ENCODE results near the gene VHLL. TPM values are rescaled to one million over a fixed set of nuclear protein-coding genes. Genes with fewer than 3 reads are reported as not detected.
A peak's percentile ranks its signal among the peaks of the same experiment; 100 is the strongest.

VHLL gene
- total and polyA plus RNA-seq, 10 of the 15 experiments (the other 5 are each of a cell fraction or from before 2014, with no cell fraction given): 0.23 TPM; not detected in 9

GRCh38 chr1:156295391-156295947 lies 3.6 kb downstream of the VHLL start, which contains the start of gene GLMP (continued):
- no peak for TF ChIP-seq ZBTB4 (CRISPR knock-in tag; IDR thresholded peaks at IDR 0.05)
- TF ChIP-seq BHLHE40 (IDR thresholded peaks at IDR 0.05; ENCODE audit: borderline replicate concordance in 1 of 2, low read depth in 2 of 2, low read length in 1 of 2): peak; percentile 19 to 49; a peak in 2 of 4 replicates
- no peak for TF ChIP-seq SUPT20H (IDR thresholded peaks at IDR 0.05; ENCODE audit: borderline replicate concordance, control insufficient read depth, low read depth, low read length)
- no peak for TF ChIP-seq SREBF2 (IDR thresholded peaks at IDR 0.05; ENCODE audit: low read length)
- TF ChIP-seq NBN (IDR thresholded peaks at IDR 0.05): no peak
- 0 out of 2 replicates have a peak, but pooled peaks have one; percentile 36 for TF ChIP-seq NR2F1 (conservative IDR thresholded peaks at IDR 0.05)
- TF ChIP-seq ESRRA (IDR thresholded peaks at IDR 0.05; ENCODE audit: low read length): no peak
- no peak for TF ChIP-seq HDAC6 (IDR thresholded peaks at IDR 0.05; ENCODE audit: unreplicated experiment)
- TF ChIP-seq EGR1 (IDR thresholded peaks at IDR 0.05; ENCODE audit: borderline replicate concordance in 1 of 2, low read depth in 2 of 2, low read length in 2 of 2): no peak
- TF ChIP-seq ZSCAN29 (IDR thresholded peaks at IDR 0.05): no peak
- no peak for TF ChIP-seq CHD1 (IDR thresholded peaks at IDR 0.05; ENCODE audit: low read depth, low read length)
- no peak for TF ChIP-seq RELA (IDR thresholded peaks at IDR 0.05; ENCODE audit: borderline replicate concordance, partially characterized antibody)
- TF ChIP-seq ASH2L (IDR thresholded peaks at IDR 0.05; ENCODE audit: borderline replicate concordance, low read depth): no peak
- TF ChIP-seq GATAD2B (conservative IDR thresholded peaks at IDR 0.05; ENCODE audit: low read depth): peak; percentile 61; the same call in 1 of the 2 replicates
- TF ChIP-seq, protein P1, sequence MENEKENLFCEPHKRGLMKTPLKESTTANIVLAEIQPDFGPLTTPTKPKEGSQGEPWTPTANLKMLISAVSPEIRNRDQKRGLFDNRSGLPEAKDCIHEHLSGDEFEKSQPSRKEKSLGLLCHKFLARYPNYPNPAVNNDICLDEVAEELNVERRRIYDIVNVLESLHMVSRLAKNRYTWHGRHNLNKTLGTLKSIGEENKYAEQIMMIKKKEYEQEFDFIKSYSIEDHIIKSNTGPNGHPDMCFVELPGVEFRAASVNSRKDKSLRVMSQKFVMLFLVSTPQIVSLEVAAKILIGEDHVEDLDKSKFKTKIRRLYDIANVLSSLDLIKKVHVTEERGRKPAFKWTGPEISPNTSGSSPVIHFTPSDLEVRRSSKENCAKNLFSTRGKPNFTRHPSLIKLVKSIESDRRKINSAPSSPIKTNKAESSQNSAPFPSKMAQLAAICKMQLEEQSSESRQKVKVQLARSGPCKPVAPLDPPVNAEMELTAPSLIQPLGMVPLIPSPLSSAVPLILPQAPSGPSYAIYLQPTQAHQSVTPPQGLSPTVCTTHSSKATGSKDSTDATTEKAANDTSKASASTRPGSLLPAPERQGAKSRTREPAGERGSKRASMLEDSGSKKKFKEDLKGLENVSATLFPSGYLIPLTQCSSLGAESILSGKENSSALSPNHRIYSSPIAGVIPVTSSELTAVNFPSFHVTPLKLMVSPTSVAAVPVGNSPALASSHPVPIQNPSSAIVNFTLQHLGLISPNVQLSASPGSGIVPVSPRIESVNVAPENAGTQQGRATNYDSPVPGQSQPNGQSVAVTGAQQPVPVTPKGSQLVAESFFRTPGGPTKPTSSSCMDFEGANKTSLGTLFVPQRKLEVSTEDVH (IDR thresholded peaks at IDR 0.05; ENCODE audit: low read depth, partially characterized antibody): no peak
- no peak for TF ChIP-seq MYC (IDR thresholded peaks at IDR 0.05; ENCODE audit: insufficient read depth, insufficient read length, insufficient replicate concordance, low read length, severe bottlenecking)
- TF ChIP-seq HDAC2 (IDR thresholded peaks at IDR 0.05): no peak
- no peak for TF ChIP-seq ZNF24 (IDR thresholded peaks at IDR 0.05)
- TF ChIP-seq KLF5 (IDR thresholded peaks at IDR 0.05; ENCODE audit: partially characterized antibody): no peak
- TF ChIP-seq TCF12 (IDR thresholded peaks at IDR 0.05; ENCODE audit: low read depth, low read length): no peak
- TF ChIP-seq, protein P2, sequence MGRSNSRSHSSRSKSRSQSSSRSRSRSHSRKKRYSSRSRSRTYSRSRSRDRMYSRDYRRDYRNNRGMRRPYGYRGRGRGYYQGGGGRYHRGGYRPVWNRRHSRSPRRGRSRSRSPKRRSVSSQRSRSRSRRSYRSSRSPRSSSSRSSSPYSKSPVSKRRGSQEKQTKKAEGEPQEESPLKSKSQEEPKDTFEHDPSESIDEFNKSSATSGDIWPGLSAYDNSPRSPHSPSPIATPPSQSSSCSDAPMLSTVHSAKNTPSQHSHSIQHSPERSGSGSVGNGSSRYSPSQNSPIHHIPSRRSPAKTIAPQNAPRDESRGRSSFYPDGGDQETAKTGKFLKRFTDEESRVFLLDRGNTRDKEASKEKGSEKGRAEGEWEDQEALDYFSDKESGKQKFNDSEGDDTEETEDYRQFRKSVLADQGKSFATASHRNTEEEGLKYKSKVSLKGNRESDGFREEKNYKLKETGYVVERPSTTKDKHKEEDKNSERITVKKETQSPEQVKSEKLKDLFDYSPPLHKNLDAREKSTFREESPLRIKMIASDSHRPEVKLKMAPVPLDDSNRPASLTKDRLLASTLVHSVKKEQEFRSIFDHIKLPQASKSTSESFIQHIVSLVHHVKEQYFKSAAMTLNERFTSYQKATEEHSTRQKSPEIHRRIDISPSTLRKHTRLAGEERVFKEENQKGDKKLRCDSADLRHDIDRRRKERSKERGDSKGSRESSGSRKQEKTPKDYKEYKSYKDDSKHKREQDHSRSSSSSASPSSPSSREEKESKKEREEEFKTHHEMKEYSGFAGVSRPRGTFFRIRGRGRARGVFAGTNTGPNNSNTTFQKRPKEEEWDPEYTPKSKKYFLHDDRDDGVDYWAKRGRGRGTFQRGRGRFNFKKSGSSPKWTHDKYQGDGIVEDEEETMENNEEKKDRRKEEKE (IDR thresholded peaks at IDR 0.05): no peak
- TF ChIP-seq NRF1 (conservative IDR thresholded peaks at IDR 0.05; ENCODE audit: low read depth, low read length): no peak
- TF ChIP-seq CHD4 (IDR thresholded peaks at IDR 0.05): no peak
- 0 out of 2 replicates have a peak, but pooled peaks have one; percentile 12 for TF ChIP-seq RUNX3 (IDR thresholded peaks at IDR 0.05; ENCODE audit: low read length)

Measured in GM12878 (cell line).